Stimulated activated CD4-positive, alpha-beta T cell treated with anti-CD3 and anti-CD28 coated beads, TNF-alpha, amount 100 ng/mL, for 48 hours (primary cell): ENCODE results near the gene CTDSP2.
"Not testable (repeated sequence)": the region's sequence is repeated elsewhere in the genome, so short reads cannot be mapped to it uniquely, and the experiment has no call there.

Experiments
- DNase-seq, 3 donors: peaks; one replicate each; pipeline ENCODE4 v3.0.0-alpha.2; 2020; ENCODE audit warnings: low read depth in 3 of 3

The CTDSP2 gene

DNA sequence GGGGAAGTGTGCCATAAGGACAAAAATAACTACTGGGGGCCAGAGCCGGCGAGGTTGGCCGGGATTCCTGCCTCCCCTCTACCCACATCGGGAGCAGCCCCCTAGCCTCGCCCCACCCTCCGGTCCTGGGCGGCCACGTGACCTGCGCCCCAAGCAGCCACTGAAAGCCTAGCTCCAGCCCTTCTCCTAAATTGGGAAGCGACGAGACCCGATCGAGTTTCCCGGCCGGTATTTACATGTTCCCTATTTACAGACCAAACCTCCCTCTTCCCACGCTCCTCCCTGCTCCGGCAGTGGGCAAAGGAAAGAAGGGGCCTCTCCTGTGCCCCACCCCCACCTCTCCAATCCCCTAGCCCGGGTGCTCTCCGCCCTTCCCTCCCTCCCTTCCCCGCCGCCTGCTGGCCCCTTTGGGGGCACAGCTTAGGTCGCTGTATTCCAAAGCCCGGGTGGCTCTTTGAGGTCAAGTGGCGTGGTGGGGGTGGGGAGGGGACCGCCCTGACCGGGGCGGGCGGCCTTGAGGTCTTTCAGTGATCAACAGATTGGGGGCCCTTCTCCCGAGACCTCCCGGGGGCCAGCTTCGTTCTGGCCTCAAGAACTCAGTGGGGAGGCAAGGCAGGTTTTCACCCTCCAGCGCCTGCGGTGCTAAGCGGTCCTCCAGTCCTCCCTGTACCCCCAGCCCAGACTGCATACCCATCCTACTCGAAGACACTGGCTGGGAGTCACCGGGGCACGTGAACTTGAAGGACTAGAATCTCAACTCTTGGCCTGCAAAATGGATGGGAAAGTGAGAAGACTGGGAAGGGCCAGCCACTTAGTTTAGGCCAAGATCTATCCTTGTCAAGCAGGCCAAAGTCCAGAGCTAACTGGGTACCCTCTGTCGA, 6.3 kb upstream of the CTDSP2 start:
- no peak for DNase-seq

DNA sequence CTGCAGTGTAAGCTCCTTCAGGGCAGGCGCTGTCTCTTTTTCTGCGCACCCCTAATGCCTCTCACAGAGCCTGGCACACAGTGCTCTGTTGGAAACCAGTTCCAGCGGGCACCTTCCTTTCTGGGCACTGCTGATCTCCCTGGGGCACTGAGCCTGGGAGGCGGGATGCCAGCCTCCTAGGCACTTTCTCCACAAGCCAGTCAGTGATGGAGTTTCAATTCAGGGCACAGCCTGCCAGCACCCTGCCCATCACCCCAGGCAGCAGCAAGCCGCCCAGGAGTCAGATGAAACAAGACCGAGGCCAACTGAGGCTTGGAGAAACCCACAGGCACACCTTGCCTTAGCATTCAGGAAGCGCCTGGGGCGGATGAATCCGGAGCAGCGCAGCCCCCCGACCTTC, 5.7 kb upstream of the CTDSP2 start:
- no peak for DNase-seq

DNA sequence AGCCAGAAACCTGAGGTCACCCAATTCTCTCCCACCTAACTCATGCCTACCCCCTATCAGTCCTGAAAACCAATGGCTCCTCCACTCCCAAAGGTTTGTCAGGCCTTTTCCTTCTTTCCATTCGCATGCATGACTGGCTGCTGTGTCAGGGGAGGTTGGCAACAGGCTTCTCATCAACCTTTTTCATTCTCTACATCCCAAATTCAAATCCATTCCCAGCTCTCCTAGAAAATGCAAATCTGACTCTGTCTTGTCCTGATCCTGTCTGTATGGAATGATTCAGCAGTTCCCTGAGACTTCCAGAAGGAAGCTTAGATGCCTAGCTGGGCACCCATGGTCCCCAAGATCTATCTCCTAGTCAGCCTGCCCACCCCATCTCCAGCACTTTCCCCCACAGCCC, 5.0 kb upstream of the CTDSP2 start:
- no peak for DNase-seq

DNA sequence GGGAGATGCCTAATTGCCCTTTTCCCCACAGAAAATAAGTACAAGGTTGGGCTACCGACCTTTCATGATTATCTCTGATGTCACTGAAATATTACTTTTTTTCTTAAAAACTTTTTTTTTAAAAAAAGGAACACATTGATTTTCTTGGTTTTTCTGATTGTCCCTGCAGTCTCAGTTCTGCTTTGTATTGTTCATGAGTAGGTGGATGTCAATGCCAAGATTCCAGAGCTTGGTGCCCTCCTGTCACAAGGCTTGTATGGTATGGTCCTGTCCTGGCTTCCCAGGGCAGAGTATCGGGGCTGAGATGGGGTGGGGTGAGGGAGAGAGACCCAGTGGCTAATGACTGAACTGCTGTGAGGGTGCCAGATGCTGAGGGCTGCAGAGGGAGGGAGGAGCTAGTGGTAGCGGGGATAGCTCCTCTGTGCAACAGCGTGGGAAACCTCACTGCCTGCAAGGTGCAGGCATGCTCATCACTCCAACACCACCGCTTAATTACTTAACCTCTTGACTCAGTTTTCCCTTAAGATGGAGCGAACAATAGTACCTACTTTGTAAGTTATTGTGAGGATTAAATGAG, 4.4 kb upstream of the CTDSP2 start:
- no peak for DNase-seq

DNA sequence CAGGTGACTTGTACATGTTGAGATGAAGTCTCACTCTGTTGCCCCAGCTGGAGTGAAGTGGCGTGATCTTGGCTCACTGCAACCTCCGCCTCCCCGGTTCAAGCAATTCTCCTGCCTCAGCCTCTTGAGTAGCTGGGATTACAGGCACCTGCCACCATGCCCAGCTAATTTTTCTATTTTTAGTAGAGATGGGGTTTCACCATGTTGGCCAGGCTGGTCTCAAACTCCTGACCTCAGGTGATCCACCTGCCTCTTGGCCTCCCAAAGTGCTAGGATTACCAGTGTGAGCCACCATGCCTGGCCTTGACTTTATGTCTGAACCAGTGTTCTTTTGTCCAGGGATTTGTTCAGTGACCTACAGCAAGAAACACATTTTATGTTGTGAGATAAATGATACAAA, 2.9 kb upstream of the CTDSP2 start:
- not testable (repeated sequence) for DNase-seq

DNA sequence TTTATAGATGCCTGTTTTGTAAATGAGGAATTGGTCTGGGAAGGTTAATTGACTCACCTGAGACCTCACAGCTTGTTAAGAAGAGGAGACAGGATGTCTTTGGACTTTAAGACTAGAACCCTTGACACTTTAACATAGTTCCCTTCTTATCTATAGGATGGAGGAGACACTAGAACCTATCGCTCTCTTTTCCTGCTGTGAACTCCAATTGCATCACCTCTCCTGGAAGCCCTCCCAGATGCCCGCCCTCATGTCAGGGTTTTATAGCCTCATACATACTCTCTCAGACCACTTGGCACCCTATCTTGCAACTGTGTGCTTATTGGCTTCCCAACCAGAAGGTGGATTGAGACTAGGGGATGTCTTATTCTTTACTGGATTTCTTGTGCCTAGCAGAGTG, 2.5 kb upstream of the CTDSP2 start:
- no peak for DNase-seq

DNA sequence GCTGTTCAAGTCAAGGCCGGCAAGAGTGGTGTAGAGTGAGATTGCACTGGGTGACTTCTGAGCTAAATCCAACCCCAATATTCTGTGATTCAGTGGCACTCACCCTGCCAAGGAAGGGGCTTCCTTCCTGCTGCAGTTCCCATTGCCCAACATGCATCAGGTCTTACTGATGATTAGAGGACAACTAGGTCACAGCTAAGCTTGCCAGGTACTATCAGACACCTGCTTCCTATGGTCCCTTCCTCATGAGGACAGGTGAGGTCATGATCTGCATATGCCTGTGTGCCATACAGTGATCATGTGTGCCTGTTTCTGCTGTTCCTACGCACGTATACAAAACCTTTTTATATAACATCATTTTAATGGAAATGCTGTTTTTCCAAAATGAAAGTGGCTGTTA, 1.7 kb upstream of the CTDSP2 start:
- DNase-seq = no peak

DNA sequence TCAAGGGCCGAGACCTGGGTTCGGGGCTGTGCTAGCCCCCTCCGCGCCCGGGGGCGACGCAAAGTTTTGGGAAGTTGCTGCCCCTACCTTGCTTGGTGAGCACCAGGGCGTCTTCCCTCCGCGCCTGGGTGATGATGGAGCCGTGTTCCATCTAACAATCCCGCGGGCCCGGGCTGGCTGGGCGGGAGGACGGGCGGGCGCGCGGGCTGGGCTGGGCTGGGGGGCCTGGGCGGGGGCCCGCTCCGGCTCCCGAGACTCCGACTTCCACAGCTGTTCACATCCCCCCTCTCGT, 298 bp downstream of the CTDSP2 start:
- no peak for DNase-seq

DNA sequence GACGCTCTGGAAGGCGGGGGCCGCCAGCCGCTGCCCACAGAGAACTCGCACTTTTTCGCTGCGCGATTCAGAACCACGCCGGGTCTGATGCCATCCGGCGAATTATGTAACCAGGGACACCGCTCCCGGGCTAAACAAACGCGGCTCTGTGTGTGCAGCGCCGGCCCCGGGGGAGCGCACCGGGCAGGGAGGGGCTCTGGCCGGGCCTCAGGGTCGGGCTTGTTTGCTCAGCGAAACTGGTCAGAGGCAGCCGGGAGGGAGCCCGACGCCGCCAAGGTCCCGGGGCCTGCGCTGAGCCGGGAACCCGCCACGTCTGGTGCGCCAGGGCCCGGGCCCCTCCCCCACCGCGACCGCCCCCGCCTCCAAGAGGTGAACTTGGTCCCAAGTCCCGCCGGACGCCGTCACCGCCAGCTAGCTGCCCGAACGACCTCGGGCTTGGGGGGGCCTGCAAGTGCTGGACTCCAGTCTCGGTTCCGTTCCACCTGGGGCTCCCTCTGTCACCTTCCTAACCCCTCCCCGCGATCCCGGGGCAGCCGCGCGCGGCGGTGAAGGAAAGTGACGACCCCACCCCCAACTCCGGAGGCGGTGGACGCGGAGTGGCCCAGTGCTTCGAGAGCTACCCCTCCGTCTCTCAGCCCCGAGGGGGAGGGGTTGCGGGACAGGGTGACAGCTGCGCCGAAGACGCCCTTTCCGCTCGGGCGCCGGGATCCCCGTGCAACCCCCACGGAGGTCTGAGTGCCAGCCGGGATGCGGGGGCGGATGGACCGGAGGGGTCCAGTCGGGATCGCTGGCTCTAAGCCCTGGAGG, 848 bp downstream of the CTDSP2 start:
- peak in 2 of 3 donors; percentile 42 to 63 for DNase-seq

DNA sequence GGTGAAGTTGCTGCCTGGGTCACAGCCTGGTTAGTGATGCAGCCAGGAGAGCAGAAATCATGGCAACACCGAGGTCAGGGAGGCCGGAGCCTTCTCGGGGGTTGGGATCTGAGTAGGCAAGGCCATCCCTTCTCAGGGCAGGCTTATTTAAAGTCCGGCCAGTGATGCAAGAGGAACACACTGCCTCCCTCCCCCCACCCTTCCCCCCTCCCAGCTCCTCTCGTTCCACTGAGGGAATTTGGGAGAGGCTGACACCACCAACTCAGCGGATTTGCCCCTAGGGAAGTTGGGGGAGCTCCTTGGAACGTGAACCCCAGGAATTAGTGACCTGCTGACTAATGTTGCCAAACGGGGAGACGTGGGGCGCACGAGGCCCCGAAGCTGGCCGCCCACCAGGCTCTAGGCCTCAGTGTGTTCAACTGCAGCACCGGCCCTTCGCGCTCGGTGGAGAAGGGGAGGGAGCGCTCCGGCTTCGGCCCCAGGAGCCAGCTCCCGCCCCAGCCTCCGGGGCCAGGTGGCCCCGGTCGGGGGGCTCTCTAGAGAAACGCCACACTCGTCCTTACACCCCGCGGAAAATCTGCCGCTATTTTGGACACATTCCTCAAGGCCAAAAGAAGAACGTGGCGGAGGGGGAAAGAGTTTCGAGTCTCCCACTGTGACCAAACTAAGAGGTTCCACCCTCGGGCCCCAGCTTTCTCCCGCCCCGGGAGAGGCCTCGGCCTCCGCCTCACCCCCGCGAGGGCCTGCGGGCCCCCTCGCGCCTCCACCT, 1.6 kb downstream of the CTDSP2 start:
- DNase-seq = no peak

DNA sequence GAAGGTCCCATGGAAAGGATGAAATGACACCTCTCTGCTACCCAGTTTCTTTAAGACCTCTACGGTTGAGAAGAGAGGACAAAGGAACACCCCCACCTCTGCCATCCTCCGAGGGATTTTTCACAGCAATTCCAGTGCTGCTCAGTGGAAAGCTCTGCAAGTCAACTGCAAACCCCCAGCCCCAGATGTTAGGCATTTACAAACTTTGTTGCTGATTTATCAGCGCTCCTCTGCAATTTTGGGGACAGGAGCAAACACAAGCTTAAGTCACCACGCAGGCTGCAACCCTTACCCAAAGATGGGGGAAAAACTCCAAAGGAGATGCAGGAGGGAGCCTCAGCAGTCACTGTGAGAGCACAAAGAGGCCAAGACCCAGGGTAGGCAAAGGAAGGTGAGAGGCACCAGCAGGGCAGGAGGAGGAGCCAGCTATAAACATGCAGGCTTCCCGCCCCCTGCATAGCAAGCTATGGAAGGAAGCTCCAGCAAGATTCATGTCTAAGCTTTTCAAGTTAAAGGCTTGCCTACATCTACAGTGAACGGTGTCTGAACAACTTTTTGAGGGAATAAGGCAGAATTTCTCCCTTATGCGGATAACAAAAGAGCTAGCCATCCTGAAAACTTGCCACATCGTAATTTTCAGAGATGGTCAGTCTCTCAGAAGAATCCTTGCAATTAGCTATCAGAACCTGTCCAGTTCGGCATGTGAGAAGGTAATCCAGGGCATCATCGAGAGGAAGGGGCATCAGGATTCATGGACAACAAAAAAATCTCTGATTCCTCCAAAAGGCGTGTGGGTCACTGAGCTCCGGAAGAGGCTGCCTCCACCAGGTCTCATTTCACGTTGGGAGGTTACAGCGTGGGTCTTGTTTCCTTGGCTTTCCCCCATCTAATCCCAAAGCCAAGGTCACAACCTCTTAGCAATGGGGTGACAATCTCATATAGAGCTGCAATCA, 3.9 kb downstream of the CTDSP2 start:
- no peak for DNase-seq

DNA sequence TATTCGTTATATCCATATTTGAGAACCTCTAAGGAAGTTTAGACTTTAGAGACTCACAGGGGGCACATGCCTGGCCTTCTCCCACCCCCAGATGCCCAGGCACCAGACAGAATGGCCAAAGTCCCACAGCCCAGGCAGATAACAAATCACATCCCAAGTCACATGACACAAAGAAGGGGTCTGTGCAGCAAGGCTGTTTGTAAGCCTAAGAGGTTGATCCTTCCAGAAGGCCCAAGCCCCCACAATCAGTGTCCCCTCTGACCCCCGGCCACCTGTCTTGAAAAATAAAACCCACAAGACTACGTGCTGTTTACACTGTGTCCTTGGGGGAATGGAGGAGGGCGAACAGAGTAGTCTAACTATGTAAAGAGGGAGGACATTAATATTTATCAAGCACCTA, 5.1 kb downstream of the CTDSP2 start:
- no peak for DNase-seq

DNA sequence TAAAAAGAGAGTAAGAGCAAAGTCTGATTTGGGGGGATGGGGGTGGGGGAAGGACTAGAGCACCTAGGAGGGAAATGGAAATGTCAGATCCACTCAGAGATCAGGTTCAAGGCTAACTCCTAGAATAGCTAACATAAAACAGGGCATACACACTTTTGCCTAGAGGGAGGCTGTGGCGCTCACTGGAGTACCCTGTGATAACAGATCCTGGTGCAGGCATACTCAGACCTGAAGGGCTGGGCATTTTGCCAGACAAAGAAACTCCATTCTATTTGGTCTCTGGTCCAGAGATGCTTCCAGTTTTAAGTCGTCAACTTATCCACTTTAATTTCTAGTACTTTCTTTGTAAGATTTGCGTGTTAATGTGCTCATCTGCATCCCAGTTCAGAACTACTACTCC, 5.8 kb downstream of the CTDSP2 start:
- DNase-seq = no peak

DNA sequence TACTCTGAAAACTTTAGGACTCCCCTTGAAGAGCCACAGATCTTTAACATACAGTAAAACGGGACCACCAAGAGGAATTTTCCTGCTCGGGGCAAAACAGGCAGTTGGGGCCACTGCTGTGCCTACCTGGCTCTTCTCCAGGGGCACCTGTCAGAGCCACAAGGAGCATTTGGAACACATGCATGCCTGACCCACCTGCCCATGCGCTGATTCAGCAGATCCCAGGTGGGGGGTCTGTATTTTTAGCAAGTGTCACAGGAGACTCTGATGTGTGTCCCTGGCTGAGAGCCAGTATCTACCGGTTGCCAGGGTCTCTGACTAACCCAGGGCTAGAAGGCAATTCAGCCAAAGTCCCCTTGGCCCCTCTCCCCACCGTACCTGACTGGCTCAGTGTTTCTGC, 6.5 kb downstream of the CTDSP2 start:
- DNase-seq = no peak

DNA sequence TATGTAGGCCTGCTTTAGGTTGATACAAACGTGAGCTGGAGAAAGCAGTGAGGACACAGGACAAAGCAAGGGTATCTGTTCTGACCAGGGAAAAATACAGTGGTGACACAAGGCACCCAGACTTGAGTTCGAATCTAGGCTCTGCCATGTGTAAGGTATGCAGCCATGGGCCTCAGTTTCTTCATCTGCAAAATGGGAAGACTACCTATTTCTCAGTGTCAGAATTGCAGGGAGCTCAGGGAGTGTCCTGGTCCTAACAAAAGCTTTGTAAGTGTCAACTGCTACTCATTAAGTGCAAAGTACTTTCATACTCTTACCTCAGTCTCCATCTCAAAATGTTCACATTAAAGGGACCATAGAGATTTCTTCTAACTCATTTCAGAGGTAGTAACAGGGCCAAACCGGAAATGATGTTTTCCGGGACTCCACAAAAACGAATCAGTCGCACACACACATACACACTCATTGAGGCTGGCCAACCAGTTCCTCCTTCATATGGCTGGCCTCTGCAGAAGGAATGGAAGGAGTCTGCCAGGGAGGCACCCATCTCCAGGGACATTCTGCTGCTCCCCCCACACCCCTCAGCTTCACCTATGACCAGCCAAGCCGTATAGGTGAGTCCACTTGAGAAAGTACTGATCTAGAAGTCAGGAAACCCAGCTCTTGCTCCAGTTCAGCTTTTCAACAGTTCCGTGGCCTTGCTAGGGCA, 7.8 kb downstream of the CTDSP2 start:
- no peak for DNase-seq

DNA sequence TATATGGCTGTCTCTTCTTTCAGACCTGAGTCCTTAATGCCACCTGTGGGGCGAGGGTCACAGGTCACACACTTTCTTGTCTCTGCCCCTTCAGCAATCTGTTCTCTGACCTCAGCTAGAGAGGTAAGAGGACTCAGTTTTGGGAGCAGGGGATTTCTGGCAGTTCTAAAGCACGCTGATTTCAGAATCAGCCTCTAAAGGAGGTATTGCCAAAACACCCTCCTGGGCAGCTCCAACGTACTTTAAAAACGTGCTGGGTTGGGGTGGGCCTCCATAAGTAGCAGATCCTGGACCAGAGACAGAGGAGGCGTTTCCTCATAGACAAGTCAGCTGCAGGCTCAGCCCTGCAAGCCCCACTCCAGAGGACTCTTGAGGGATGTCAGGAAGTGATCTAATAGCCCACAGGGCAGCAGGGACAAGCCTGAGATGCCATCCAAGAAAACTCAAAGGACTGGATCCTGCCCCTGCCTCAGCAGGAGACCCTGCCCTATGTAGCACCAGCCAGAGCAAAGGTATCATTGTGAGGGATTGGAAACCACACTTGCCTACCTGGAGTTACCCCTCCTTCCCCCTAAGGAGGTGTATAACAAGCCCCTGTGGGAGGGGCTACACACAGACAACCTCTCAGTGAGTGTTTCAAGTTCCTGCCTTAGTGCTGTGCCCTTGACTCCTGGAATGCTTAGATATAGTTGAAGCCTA, 8.5 kb downstream of the CTDSP2 start:
- no peak for DNase-seq

DNA sequence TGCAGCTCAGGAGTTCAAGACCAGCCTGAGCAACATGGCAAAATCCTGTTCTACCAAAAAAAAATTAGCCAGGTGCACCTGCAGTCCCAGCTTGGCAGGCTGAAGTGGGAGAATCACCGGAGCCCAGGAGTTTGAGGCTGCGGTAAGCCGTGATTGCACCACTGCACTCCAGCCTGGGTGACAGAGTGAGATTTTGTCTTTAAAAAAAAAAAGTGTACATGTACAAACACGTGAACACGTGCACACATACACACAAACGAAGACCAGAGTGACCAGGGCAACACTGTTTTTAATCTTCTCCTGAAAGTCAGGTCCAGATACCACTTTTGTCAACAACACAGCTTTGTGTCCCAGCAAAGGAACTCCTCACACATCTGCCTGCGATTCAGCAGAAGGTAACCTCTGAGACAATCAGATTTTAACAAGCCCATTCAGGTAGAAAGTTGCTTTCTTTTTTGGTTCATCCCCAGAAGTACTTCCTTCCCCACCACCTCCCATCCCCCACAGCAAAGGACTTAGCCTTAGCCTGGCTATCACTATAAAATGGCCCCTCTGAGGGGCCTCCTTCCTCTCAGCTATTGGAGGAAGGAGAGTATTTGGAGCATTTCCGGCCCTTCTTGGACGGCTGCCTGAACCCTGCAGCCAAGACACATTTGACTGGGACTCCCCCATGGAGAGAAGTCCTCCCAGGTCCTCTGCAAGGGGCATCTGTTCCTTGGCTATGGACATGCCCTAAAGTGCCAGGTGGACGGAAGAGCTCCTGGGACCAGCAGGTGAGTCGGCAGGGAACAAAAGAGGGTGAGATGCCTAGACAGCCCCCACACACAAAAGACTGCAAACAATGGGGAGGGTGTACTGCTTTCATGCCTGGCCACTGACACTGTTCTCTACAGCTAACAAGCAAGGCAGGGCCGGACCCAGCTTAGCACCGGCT, 9.8 kb downstream of the CTDSP2 start:
- no peak for DNase-seq
